GM19395 (cell line): Measurements from ENCODE around the gene NOXA1.

ENCODE experiments used
- ATAC-seq: cut with Tn5 transposase; IDR thresholded peaks from one replicate; pipeline ENCODE4 v1.9.1; 2021; ENCODE audit warnings: mild to moderate bottlenecking, moderate library complexity; ENCODE audit not compliant: unreplicated experiment

Gene NOXA1

GRCh38 chr9:137480686-137481683, 57.8 kb downstream of the NOXA1 start:
- no peak for ATAC-seq

GRCh38 chr9:137482094-137482781, 59.0 kb downstream of the NOXA1 start:
- ATAC-seq = no peak
